Testis (tissue), 2 donors: Measurements from ENCODE around the gene USP32.

Source experiments
- POLR2A ChIP-seq: fragments of 450-650 bp; IDR thresholded peaks from one replicate; pipeline ENCODE4 v1.6.1; 2017; ENCODE audit warnings: antibody characterized with exemption, mild to moderate bottlenecking, moderate library complexity
- TF ChIP-seq, protein P1 (sequence below), 3 experiments: fragments of 450-650 bp in 2 of 3; fragments of 200-600 bp in 1 of 3; sonication (generic) in 1 of 3; IDR thresholded peaks; one replicate each; pipeline ENCODE4 v1.5.1; 2016 to 2019; ENCODE audit warnings: antibody characterized with exemption in 3 of 3, mild to moderate bottlenecking in 2 of 3, moderate library complexity in 1 of 3

DNA sequence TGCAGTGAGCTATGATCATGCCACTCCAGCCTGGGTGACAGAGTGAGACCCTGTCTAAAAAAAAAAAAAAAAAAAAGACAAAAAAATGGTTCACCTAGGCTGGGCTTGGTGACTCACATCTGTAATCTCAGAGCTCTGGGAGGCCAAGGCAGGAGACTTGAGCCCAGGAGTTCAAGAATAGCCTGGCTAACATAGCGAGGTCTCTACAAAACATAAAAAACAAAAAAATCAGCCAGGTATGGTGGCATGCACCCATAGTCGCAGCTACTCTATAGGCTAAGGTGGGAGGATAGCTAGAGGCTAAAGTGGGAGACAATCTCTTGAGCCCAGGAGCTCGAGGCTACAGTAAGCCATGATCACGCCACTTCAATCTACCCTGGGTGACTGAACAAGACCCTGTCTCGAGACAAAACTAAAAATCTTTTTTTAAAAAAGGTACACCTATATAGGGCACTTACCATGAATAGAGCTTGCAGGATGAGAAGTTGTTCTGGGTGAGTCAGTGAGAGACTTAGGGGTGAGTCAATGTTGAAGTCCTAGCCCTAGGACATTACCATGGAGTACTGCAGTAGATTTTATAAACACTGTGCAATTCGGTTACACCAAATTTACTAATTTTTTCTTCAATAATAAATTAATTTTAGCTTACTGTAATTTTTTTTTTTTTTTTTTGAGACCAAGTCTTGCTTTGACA is 19.0 kb downstream of the USP32 start:
- no peak for TF ChIP-seq POLR2A
- TF ChIP-seq, protein P1, sequence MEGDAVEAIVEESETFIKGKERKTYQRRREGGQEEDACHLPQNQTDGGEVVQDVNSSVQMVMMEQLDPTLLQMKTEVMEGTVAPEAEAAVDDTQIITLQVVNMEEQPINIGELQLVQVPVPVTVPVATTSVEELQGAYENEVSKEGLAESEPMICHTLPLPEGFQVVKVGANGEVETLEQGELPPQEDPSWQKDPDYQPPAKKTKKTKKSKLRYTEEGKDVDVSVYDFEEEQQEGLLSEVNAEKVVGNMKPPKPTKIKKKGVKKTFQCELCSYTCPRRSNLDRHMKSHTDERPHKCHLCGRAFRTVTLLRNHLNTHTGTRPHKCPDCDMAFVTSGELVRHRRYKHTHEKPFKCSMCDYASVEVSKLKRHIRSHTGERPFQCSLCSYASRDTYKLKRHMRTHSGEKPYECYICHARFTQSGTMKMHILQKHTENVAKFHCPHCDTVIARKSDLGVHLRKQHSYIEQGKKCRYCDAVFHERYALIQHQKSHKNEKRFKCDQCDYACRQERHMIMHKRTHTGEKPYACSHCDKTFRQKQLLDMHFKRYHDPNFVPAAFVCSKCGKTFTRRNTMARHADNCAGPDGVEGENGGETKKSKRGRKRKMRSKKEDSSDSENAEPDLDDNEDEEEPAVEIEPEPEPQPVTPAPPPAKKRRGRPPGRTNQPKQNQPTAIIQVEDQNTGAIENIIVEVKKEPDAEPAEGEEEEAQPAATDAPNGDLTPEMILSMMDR (IDR thresholded peaks at IDR 0.05): no peak
